ENCODE measurements around the gene SNX25.

DNA sequence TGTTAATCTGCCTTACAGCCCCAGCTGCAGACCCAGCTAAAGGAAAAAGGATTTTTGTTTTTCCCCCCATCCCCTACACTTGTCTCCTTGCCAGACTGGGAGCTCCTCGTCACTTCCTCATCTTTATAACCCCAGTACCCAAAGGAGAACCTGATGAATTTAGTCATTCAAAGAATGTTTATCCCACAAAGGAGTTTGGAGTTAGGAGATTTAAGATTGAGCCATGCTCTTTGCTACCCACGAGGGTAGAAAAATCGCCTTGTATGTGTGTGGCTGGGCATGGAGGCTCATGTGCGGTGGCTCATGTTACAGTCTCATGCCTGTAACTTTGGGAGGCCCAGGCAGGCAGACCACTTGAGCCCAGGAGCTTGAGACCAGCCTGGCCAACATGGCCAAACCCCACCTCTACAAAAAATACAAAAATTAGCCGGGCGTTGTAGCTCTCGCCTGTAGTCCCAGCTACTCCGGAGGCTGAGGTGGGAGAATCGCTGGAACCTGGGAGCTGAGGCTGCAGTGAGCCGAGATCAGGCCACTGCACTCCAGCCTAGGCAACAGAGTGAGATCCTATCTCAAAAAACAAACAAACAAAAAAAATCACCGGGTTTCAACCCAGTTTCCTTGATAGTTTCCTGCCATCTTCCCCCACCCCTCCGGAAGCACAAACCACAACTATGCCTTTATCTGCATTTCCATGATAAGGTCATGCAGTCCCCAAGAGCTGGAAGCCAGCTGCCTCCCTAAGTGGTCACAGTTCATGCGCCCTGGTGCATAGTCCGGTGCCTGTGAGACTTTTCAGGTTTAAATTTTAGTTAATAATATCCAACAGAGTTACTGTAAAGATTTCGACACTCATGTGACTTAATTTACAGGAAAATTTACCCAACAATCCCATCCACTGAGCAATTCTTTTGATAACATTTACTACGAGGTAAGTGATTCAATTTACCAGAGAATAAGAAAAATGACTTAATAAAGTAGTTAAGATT lies 7.1 kb upstream of the SNX25 start:
- TF ChIP-seq EP300 (IDR thresholded peaks at IDR 0.05) (no peak), CTCF (IDR thresholded peaks at IDR 0.05) (no peak), POLR2AphosphoS5 (IDR thresholded peaks at IDR 0.05) (no peak)
